Activated CD4-positive, alpha-beta T cell treated with anti-CD3 and anti-CD28 coated beads, Interleukin-2, Interleukin-4, amounts not matched to agents 100 ng/mL and 50 ng/mL, durations not matched to agents 16 hours and 8 hours (primary cell): ENCODE measurements around the gene GRM4.

ENCODE experiments used
- DNase-seq: peaks from one replicate; pipeline ENCODE4 v3.0.0-alpha.2; 2020; ENCODE audit warnings: low spot score

Gene GRM4

DNA sequence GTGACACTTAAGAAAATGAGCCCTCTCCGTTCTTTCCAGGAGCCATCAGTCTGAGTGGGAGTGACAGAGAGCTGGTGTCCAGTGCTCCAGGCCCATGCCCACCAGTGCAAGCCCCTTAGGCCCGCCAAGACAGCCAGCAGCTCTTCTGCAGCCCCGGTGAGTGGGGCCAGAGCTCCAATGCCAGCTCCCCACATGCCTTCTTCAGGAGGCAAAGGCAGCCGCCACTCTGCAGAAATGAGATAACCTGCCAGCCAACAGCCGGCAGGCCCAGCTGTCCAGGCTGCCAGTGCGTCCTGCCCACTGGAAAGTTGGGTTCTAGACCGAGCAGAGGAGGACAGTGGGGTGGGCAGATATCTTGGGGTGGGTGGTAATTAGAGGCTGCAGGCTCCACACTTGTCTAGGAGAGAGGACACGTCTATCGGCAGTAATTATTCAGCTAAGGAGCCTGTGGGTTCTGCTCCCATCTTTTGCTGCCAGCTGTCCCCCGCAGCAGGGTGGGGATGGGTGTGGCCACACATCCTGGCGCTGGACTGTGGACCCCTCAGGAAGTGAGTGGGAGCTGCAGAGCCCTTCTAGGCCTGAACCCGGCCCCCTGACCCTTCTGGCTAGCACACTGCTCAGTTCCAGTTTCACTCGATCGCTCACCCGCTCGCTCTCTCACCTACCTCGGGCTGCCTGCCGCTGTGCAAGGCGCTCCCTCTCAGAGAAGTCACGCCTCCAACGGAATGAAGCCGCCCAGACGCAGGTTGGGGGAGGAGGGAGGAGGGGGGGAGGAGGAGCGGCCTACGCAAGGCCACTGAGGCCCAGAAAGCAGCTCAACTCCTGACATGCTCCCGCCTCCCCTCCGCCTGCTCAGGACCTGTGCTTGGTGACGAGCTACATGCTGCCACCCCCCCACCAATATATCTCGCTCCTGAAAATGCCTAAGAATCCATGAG lies 3.6 kb downstream of the GRM4 start:
- no peak for DNase-seq

DNA sequence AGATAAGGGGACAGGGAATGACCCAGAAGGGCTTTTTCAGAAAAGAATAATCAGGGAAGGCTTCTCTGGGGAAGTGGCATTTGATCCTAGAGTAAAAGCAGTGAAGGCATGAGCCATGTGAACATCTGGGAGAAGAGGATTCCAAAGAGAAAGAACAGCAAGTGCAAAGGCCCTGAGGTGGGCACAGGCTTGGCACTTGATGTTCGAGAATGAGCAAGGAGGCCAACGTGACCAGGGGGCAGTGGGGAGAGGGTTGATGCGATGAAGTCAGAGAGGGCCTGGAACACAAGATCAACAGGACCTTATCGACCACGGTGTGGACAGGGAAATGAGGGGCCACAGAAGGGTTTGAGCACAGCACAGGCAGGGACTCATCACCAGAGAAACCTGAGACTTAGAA lies 5.8 kb downstream of the GRM4 start:
- no peak for DNase-seq

DNA sequence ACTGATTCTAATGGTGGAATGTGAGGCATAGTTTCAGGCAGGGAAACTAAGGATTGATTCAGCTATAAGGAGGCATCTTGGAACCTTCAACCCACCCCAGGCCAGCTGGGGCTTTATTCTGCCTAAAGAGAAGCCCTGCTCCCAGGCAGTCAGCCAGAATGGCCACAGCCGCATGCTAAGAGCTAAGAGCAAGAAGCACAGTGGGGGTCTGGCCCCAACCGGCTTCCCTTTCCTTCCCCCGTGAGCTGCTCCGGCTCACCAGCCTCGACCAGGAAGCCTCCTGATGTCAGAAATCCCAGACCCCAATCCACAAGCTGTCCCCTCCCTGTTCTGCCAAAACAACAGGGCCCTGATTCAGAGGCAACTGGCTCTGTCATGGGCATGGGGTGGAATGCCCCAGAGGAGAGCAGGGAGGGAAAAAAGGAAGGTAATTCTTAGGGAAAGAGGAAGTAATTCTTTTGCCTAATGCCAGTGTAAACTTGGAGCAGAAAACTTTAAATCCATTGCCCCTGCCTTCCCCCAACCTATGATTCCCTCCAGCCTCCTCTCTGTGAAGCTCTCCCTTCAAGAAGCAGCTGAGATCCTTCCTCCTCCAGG lies 6.9 kb downstream of the GRM4 start:
- DNase-seq, result no peak

DNA sequence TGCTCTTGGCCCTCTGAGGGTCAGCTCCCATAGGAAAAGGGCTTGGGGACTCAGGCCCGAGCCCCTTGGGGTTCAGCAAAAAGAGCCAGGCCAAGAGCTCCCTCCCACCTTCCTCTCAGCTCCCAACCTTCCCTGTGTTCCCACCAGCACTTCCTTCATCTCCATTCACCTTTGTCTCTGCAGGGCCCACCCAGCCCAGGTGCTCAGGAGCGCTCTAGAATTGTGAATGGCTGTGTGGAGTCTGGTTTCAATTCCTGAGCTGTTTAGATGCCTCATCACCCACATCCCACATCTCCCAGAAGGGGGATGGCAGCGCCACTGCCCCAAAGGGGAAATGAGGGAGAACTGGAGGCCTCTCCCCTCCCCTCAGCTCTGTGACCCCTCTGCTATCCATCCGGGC lies 7.7 kb downstream of the GRM4 start:
- no peak for DNase-seq

DNA sequence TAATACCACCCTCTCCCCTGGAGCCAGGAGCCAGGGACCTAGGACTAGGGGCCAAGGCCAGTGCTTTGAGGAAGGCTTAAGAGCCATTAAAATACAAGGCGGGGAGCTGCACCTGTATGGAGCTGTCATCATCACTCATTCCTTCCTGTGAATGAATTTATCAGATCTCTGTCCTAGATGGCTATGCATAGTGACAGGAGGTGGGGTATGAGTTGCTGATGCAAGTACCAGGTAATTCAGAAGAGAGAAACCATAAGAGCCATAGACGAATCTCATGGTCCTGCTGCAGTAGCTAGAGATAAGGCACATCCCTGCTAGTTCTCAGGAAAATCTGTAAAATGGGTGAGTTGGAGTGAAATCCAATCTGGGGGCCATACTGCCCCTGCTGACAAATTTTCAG lies 10.3 kb downstream of the GRM4 start:
- no peak for DNase-seq

DNA sequence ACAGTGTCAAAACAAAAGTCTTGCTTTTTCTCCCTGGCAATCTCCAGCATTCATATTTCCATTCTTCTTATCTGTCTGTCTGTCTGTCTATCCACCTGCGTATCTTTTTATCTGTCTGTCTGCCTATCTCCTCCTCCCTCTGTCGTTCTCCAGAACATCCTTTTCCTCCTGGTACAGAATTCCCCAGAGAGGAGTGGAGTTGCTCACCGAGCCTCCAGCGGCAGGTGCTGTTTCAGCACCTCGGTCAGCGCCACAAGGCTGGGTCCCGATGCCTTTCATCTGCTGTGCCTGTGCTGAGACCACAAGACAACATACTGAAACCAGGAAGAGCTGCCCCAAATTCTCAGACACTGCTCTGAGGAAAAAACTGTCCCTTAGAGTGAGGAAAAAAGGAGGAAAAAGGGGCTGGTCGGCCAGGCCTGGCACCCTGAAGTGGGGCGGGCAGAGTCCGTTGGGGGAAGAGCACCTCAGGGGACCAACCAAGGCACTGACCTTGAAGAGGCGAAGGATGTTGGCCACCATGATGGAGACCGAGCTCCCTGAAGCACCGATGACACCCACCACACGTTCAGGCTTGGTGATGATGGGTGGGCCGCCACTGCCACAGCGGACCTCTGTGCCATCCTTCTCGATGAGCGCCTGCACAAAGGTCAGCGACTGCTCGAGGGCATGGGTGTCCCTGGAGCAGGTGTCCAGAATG lies 13.3 kb downstream of the GRM4 start:
- DNase-seq, result no peak

DNA sequence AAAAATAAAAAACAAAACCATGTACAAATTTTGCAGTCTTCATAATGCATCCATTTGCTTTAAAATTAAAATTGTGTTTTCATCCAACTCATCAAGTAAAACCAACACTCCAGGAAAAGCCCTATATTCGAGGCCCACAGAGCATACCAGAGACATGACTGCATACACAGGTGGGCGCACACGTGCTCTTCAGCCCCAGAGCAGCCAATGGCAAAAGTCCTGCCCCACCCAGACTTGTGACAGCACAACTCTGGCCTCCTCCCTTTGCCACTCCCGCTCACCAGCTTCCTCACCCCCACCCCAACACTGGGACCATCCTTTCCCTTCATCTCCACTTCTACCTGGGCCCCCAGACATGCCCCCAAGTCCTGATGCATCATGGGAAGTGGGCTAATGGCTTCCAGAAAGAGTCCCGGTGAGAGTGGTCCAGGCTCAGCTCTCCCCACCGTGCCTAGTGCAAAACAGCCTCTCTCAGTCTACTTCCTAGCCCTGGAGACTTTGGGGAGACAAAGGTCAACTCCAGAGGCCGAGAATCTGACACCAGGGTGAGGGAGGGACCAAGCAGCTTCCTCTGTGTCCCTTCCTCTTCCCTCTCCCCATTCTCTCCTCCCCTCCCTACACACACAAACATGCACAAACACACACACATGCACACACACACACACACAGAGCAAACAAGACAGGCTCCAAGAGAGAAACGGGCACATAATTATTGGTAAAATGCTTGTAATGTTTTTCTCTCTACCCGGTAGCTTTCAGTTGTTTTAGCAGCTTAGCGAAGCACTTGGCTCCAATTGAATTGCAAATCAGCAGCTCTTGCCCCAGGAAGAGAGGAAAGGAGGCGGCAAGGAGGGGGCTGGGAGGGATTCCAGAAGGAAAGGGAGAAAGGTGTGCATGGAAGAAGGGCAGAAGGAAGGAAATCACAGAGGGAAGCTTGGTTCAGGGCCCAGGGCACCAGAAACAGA lies 14.3 kb downstream of the GRM4 start:
- no peak for DNase-seq

DNA sequence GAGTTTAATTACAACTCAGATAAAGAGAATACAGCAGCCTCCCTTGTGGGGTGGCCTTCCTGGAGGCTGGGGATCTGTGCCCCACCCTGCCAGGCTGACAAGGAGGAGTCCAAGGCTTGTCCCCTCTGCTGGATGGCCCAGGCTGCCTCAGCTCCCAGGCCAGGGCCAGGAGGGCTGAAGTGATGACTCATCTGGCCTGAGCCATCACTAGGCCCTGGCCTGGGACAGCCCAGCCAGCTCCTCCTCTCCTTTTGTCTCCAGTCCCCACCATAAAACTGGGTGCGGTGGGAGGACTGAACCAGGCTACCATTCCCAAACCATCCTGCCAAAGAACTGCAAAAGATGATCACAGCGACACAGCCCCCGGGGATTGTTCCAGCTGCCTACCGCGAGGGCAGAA lies 15.0 kb downstream of the GRM4 start:
- DNase-seq, result no peak

DNA sequence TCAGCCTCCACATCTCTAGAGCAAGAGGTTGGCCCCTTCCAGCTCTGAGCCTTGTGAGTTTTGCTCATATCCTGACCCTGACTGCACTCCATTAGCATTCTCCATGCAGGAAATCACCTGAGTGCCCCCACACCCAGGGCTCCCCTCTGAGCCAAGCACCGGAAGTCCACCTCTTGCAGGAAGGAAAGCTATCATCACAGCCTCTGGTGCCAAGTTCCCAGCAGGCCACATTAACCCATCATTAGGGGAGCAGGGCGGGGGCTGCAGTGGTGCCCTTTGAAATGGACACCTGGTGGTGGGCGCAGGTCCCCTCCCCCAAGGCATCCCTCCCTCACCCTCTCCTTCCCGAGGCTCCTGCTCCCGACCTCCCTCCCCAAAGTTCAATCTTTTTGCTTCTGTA lies 16.1 kb downstream of the GRM4 start:
- DNase-seq, result no peak

DNA sequence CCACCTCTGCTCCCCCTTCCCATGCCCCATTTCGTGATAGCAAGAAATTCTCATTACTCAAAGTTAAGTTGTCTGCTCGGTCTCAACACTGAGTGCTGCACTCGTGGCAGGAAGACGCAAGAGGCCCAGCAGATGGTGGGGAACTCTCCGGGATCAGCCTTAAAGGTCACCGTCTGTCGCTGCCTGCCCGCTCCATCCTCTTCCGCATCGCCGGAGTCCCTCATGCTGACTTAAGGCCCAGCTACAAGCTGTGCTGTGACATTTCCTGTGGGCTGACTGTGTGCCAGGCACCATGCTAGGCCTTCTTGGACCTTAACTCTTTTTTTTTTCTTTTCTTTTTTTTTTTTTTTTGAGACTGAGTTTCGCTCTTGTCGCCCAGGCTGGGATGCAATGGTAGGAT lies 17.8 kb downstream of the GRM4 start:
- DNase-seq, result no peak

DNA sequence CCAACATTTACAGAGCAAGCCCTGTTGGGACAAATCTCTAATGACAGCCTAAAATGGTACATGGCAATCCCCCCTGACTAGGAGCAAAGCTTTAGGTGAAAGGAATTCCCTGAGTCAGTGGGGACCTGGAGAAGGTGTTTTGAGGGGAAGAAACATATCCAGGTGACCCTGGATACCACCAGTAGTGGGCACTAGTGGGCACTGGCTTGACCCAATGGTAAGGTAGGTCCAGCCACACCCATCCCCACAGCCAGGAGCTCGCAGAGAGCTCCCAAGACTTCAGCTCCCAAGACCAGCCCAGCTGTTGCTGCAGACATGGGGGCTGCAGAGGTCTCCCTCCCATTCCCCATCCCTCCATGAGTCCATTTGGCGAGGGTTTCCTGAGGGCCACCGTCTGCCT lies 19.5 kb downstream of the GRM4 start:
- no peak for DNase-seq

DNA sequence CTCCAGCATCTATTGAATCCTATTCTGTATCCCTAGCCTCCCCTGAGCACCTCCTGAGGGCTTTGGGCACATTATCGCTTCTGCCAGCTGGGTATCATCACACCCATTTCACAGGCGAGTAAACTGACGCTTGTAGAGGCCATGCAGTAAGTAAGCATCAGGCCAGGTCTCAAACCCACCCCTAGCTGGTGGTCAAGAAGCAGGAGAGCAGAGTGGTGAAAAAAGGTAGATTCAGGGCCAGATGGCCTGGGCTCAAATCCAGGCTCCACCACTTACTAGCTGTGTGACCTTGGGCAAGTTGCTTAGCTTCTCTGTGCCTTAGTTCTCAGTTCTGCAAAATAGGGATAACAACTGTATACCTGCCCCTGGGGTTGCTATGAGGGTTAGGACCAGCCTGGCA lies 19.9 kb downstream of the GRM4 start:
- no peak for DNase-seq

DNA sequence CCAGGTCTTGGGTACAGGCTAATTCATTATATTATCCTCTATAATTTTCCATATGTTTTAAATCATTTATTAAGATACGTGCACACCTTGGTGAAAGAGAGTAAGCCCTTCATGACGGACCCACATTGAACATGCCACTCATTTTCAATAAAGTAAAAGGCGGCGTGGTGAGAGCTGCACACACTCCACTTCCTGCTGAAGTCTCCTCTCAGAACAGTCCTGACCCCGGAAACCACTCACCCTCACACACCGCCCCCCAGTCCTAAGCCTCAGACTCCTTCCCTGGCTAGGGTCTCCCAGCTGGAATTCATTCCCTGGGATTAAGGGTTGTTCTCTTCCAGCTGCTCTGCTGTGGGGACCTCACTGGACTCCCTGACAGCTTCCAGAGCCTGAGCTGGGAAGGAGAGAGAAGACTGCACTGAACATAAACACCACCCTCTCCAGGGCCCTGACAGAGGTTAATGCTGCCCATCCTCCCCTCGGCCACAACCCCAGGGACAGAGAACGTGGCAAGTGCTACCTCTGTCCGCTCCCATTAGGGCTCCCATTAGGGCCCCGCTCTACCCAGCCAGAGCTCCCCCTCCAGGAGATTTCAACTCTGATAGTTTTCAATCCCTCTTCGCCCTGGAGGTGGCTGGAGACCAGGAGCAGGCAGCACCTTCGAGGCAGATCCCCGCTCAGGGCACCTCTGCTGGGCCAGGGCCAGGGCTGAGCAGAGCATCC lies 24.8 kb downstream of the GRM4 start:
- DNase-seq, result no peak

DNA sequence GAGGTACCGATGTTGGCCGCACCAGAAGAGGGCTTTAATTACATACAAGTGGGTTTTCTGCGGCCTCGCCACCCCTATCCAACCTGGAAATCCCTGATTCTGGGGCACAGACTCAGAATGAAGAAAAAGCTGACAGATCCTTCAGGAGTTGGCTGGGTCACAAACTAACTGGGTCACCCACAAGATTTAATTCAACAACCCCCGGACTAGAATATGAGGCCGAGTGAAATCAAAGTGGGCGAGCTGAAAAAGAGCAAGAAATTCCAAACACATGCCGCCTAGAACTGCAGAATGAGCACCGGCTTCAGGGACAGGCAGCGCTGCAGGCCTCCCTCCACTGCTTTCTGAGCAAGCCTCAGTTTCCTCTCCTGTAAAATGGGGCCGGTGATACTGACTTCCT lies 30.0 kb downstream of the GRM4 start:
- no peak for DNase-seq

DNA sequence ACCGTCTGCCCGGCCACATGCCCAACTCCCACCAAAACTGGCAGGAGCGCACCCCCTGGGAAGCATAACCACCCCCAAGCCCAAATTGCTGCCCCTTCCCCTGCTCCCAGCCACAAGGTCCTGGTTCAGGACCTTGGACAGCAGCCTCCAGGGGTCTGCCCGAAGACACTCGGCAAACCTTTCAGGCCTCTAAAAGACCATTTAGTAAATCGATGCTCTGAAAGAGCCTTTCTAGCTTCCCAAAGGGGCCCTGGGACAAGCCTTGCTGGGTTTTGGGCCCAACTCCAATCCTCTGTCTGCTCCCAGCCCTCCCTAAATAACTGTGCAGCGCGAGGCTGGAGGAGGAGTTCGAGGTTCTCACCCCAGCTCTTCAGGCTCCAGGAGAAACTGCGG lies 30.5 kb downstream of the GRM4 start:
- DNase-seq, result no peak

DNA sequence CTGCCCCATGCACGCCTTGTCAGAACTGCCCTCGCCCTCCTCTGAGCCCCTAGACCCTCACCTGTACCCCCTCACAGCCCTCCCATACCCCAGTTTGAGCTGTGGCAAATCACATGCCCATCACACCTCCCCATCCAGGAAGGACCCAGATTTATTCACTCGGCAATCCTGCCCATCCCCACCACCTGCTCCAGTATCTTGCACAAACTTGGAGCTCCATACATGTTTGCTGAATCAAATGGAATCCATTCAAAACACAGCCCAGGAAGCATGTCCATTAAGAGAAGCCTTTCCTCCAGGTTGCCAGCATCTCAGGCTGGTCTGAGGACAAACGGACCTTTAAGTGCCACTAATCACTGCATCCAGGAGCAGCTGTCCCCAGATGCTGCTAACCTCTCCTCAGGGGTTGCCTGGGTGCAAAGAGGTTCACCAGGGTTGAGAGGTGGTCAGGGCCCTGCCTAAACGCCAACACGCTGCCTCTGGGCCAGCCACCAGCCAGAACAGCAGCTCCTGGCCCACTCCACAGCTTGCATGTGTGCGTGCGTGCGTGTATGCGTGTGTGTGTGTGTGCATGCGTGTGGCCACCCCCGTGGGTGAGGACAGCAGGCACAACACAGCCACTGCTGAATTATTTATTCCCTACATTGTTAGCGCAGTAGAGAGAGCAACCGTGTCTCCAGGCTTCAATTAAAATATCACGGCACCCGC lies 31.0 kb downstream of the GRM4 start:
- DNase-seq, result no peak

DNA sequence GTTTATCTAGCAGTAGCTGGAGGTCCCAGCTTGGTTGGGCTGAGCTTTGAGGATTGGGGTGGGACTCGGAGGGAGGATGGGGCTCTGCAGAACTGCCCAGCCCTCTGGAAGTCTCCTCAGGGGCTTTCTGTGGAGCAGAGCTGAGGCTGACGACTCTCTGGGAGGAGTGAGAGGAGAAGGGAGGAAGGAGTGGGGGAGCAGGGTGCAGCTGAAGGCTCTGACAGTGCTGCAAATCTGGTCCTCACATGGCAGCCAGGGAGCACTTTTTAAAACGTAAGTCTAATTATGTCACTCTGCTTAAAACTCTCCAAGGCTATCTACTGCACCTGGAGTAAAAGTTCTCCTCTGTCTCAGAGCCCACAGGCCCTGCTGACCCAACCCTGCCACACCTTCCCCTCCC lies 32.4 kb downstream of the GRM4 start:
- no peak for DNase-seq

DNA sequence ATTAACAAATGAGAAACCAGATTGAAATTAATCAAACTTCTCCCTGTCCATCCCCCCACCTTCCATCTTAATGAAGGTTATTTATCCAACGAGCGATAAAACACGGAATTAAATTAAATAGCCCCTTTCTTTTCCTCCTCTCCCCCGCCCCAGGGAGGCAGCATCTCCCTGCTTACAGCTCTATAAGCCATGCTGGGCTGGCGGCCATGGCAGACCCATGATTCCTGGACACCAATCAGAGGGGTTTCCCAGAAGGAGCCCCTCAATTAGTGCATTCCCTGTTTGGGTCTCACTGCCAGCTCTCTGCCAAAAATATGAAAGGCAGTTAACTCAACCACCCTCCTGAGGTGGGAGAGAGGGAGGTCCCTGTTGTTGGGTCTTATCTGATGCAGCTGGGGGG lies 33.8 kb downstream of the GRM4 start:
- no peak for DNase-seq

DNA sequence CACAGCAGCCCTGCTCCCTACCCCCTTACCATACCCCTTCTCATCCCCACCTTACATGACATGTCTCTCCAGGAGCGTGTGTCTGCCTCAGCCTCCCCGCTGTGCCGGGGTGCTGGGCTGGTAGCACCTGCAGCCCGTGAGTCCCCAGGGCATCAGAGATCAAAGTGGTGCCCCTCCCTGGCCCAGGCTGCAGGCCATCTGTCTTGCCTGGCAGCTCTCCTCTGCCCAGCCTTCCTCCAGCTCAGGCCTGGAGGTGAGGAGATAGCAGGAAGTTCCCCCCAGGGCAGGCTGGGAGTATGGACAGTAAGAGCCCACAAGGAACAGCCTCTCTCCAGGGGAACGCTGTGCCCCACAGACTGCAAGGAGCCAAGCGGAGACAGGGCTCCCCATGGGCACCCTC lies 35.3 kb downstream of the GRM4 start:
- no peak for DNase-seq

DNA sequence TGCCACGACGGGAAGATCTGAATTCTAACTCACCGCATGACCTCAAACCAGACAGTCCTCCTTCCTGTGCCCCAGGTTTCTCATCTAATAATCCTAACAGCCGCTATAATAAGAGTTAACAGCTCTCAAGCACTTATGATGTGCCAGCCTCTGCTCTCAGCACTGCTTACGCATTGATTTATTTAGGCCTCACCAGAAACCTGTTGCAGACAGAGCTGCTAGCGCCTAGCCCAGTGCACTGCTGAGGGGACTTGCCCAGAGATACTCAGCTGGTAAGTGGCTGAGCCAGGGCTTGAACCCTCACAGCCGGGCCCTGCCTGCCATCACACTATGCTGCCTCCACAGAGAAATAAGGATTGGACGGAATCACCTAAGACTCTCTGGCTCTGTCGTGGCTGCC lies 37.7 kb downstream of the GRM4 start:
- no peak for DNase-seq

DNA sequence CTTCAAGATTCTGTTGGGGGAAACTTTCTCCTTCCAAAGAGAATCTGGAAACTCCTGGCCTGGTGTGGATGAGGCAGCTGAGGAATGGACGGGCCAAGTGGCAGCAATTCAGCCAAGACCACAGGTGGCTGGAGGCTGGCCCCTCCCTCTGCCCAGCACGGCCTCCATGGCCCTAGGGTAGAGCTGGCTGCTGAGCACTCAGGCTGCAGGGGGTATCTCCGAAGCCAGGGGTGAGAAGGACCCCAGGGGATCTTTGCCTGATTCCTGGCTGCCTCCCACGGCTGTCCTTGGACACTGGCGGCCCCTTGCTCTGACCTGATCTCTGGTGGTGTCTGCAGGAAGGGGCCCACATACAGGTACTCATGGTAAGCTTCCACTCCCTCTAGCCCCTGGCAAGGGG lies 39.0 kb downstream of the GRM4 start:
- DNase-seq, result no peak
